Mesendoderm (in vitro differentiated cells): ENCODE data around the gene HAUS3.
"Not testable (repeated sequence)": the region's sequence is repeated elsewhere in the genome, so short reads cannot be mapped to it uniquely, and the experiment has no call there.

Experiments
- DNase-seq: peaks from one replicate; pipeline ENCODE4 v3.0.0; 2013
- H2AK5ac ChIP-seq: 2 replicates; pipeline ENCODE4 v1.6.1; 2013; ENCODE audit warnings: low read length, inconsistent platforms
- H2BK120ac ChIP-seq: 2 replicates; pipeline ENCODE4 v1.6.1; 2013; ENCODE audit warnings: low read depth, mild to moderate bottlenecking, low read length, moderate library complexity, mixed read lengths
- H2BK15ac ChIP-seq: replicated peaks from 2 replicates; pipeline ENCODE4 v1.6.1; 2013; ENCODE audit warnings: low read depth, mild to moderate bottlenecking, moderate library complexity
- H2BK5ac ChIP-seq: 2 replicates; pipeline ENCODE4 v1.6.1; 2013; ENCODE audit warnings: low read length, inconsistent platforms
- H3K18ac ChIP-seq: 2 replicates; pipeline ENCODE4 v1.6.1; 2013; ENCODE audit warnings: mild to moderate bottlenecking, low read length, mixed read lengths
- H3K23ac ChIP-seq: one replicate; pipeline ENCODE4 v1.6.1; 2013; ENCODE audit warnings: low read length
- H3K27ac ChIP-seq: 2 replicates; pipeline ENCODE4 v1.5.1; 2013; ENCODE audit warnings: low read depth, mild to moderate bottlenecking, inconsistent platforms, low read length, moderate library complexity
- H3K27me3 ChIP-seq: 2 replicates; pipeline ENCODE4 v1.6.1; 2013; ENCODE audit warnings: low read length, control low read depth, mild to moderate bottlenecking, inconsistent platforms; ENCODE audit not compliant: insufficient read depth, poor library complexity
- H3K36me3 ChIP-seq: 2 replicates; pipeline ENCODE4 v1.6.1; 2013; ENCODE audit warnings: low read length, inconsistent platforms; ENCODE audit not compliant: control insufficient read depth, insufficient read depth
- H3K4ac ChIP-seq: one replicate; pipeline ENCODE4 v1.6.1; 2013; ENCODE audit warnings: low read depth, mild to moderate bottlenecking, low read length, moderate library complexity
- H3K4me1 ChIP-seq: 2 replicates; pipeline ENCODE4 v1.6.1; 2013; ENCODE audit warnings: low read depth, low read length, inconsistent platforms; ENCODE audit not compliant: control insufficient read depth
- H3K4me2 ChIP-seq: 2 replicates; pipeline ENCODE4 v1.6.1; 2013; ENCODE audit warnings: low read length
- H3K4me3 ChIP-seq: 2 replicates; pipeline ENCODE4 v1.5.1; 2013; ENCODE audit warnings: mild to moderate bottlenecking, low read length
- H3K56ac ChIP-seq: one replicate; pipeline ENCODE4 v1.6.1; 2013; ENCODE audit warnings: low read length
- H3K79me1 ChIP-seq: 2 replicates; pipeline ENCODE4 v1.6.1; 2013; ENCODE audit warnings: low read length, inconsistent platforms
- H3K79me2 ChIP-seq: 2 replicates; pipeline ENCODE4 v1.6.1; 2013; ENCODE audit warnings: mild to moderate bottlenecking, low read length; ENCODE audit not compliant: control insufficient read depth, insufficient read depth
- H3K9ac ChIP-seq: 2 replicates; pipeline ENCODE4 v1.6.1; 2013; ENCODE audit warnings: low read length, inconsistent platforms
- H4K5ac ChIP-seq: one replicate; pipeline ENCODE4 v1.6.1; 2013; ENCODE audit warnings: low read length
- H4K8ac ChIP-seq: one replicate; pipeline ENCODE4 v1.6.1; 2013; ENCODE audit warnings: low read depth, mild to moderate bottlenecking, control low read depth, low read length, moderate library complexity
- WGBS: extraction: QIAGEN DNeasy Blood & Tissue Kit; methylation state at CpG from one replicate; pipeline ENCODE4 v1.1.7; 2013; ENCODE audit warnings: low lambda C conversion rate, missing lambda C conversion rate; ENCODE audit not compliant: insufficient coverage; ENCODE audit errors: extremely low coverage; 5-methylcytosine and 5-hydroxymethylcytosine counted together

HAUS3 gene

DNA sequence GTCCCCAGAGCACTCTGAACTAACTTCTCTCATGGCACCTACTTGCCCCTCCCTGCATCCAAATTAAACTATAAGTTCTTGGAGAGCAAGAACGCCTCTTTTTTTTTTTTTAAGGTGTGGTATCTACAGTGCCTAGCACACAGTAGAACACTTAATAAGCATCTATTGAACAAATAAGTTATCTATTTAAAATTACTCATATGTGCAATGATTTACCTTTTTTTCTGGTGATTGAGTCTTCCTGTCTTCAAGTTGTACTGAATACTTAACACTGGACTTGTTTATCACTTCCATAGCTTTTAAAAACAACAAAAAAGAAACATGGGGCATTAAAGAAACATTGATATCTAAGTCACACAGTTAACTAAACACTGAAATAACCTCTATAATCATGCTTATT lies 29.1 kb downstream of the HAUS3 start:
- Histone ChIP-seq H3K27ac (no peak overlapping the region), H3K9ac (no peak overlapping the region), H4K5ac (no peak overlapping the region), H3K56ac (no peak overlapping the region), H2AK5ac (no peak overlapping the region), H3K27me3 (no peaks in the 10 kb centered on the region), H2BK15ac (no peak overlapping the region), H3K4me1 (no peaks in the 10 kb centered on the region), H3K79me2 (no peaks in the 10 kb centered on the region), H2BK120ac (no peak overlapping the region), H4K8ac (no peak overlapping the region), H3K36me3 (no peaks in the 10 kb centered on the region), H3K4me2 (no peak overlapping the region), H3K18ac (no peak overlapping the region), H2BK5ac (no peak overlapping the region), H3K4ac (no peak overlapping the region), H3K79me1 (no peaks in the 10 kb centered on the region), H3K4me3 (no peak overlapping the region), H3K23ac (no peak overlapping the region)
- no peak for DNase-seq
- no CpG with 5 or more reads among the region's 1 CpG for WGBS

DNA sequence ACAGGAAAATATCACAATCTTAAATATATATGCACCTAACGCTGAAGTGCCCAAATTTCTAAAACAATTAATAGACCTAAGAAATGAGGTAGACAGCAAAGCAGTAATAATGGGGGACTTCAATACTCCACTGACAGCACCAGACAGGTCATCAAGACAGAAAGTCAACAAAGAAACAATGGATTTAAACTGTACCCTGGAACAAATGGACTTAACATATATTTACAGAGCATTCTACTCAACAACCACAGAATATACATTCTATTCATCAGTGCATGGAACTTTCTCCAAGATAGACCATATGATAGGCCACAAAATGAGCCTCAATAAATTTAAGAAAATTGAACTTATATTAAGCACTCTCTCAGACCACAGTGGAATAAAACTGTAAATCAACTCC lies 39.1 kb downstream of the HAUS3 start:
- H3K4me3 ChIP-seq, H3K27ac ChIP-seq, H3K18ac ChIP-seq, H3K79me2 ChIP-seq, H3K9ac ChIP-seq, H2BK15ac ChIP-seq, H3K27me3 ChIP-seq, H2AK5ac ChIP-seq, H4K8ac ChIP-seq, H3K79me1 ChIP-seq, H4K5ac ChIP-seq, H3K4me2 ChIP-seq, H3K4ac ChIP-seq, H3K4me1 ChIP-seq, H2BK120ac ChIP-seq, H2BK5ac ChIP-seq, DNase-seq, H3K36me3 ChIP-seq, H3K23ac ChIP-seq, H3K56ac ChIP-seq: not testable (repeated sequence)
- WGBS: no CpG with 5 or more reads among the region's 1 CpG

DNA sequence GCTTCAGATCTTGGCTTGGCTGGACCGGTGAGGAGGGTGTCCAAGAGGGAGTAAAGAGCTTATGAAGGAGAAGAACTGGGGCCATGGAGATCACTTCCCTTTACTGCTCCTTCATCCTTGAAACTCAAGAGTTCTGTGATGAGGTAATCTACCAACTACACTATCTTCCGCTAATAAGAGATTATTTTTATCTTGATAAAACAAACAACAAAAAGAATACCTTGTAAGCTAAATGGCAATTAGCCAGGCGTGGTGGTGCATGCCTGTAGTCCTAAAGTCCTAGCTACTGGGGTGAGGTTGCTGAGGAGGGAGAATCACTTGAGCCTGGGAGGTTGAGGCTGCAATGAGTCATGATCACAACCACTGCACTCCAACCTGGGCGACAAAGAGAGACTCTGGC lies 47.4 kb downstream of the HAUS3 start:
- DNase-seq: peak; percentile 30
- no peak overlapping the region for H2BK5ac ChIP-seq
- H2AK5ac ChIP-seq: no peak overlapping the region
- no peak overlapping the region for H3K23ac ChIP-seq
- no peak overlapping the region for H3K56ac ChIP-seq
- H3K36me3 ChIP-seq: no peaks in the 10 kb centered on the region
- WGBS: no CpG with 5 or more reads among the region's 4 CpGs
- no peak overlapping the region for H3K18ac ChIP-seq
- H4K5ac ChIP-seq: no peak overlapping the region
- H3K4me2 ChIP-seq: no peak overlapping the region
- no peaks in the 10 kb centered on the region for H3K79me2 ChIP-seq
- no peaks in the 10 kb centered on the region for H3K27me3 ChIP-seq
- no peak overlapping the region for H4K8ac ChIP-seq
- no peaks in the 10 kb centered on the region for H3K79me1 ChIP-seq
- no peak overlapping the region for H3K9ac ChIP-seq
- H3K4me1 ChIP-seq: no peaks in the 10 kb centered on the region
- no peak overlapping the region for H3K4ac ChIP-seq
- H2BK120ac ChIP-seq: no peak overlapping the region
- H3K27ac ChIP-seq: no peak overlapping the region
- no peak overlapping the region for H3K4me3 ChIP-seq
- H2BK15ac ChIP-seq: no peak overlapping the region

DNA sequence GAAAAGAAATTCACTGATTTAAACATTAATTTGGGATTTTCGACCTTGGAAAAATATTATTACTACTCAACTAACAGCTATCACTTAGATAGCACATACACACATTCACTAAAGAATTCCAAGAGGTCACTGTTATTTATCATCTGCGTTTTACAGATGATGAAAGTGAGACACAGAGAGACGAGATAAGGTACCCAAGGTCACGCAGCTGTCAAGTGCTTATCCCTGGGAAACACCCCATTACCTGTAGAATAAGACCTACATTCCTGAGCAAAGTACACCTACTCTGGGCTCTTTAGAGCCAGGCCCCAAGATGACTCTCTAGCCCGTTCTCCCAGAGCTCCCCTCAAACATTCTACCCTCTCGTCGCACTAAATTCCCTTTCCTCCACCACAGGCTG lies 48.6 kb downstream of the HAUS3 start:
- no peak overlapping the region for H2BK15ac ChIP-seq
- DNase-seq: no peak
- WGBS: no CpG with 5 or more reads among the region's 7 CpGs
- no peak overlapping the region for H3K23ac ChIP-seq
- H3K4me1 ChIP-seq: no peaks in the 10 kb centered on the region
- H3K79me1 ChIP-seq: no peaks in the 10 kb centered on the region
- no peak overlapping the region for H2AK5ac ChIP-seq
- no peak overlapping the region for H3K27ac ChIP-seq
- no peak overlapping the region for H3K4ac ChIP-seq
- H3K4me2 ChIP-seq: no peak overlapping the region
- no peak overlapping the region for H3K9ac ChIP-seq
- H2BK5ac ChIP-seq: no peak overlapping the region
- no peak overlapping the region for H3K56ac ChIP-seq
- H3K4me3 ChIP-seq: no peak overlapping the region
- no peak overlapping the region for H4K8ac ChIP-seq
- no peaks in the 10 kb centered on the region for H3K79me2 ChIP-seq
- H2BK120ac ChIP-seq: no peak overlapping the region
- no peak overlapping the region for H4K5ac ChIP-seq
- no peak overlapping the region for H3K18ac ChIP-seq
- H3K27me3 ChIP-seq: no peaks in the 10 kb centered on the region
- H3K36me3 ChIP-seq: no peaks in the 10 kb centered on the region

DNA sequence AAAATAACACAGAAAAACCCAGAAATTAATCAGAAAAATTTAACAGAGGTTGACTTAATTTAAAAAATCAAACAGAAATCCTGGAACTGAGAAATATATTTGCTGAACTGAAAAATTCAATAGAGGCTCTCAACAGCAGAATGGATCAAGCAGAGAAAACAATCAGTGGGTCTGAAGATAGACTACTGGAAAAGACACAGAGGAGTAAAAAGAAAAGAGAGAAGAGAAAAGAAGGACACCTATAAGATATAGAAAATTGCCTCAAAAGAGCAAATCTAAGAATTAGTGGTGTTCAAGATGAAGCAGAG lies 55.1 kb downstream of the HAUS3 start:
- Histone ChIP-seq H3K79me1 (no peaks in the 10 kb centered on the region), H3K18ac (no peak overlapping the region), H3K4me3 (no peak overlapping the region), H3K4me1 (no peaks in the 10 kb centered on the region), H4K5ac (no peak overlapping the region), H2BK120ac (no peak overlapping the region), H2BK5ac (no peak overlapping the region), H3K27ac (no peak overlapping the region), H3K23ac (no peak overlapping the region), H2BK15ac (no peak overlapping the region), H3K36me3 (no peaks in the 10 kb centered on the region), H3K56ac (no peak overlapping the region), H3K27me3 (no peaks in the 10 kb centered on the region), H3K79me2 (no peaks in the 10 kb centered on the region), H3K4me2 (no peak overlapping the region), H2AK5ac (no peak overlapping the region), H3K4ac (no peak overlapping the region), H4K8ac (no peak overlapping the region), H3K9ac (no peak overlapping the region)
- no peak for DNase-seq

DNA sequence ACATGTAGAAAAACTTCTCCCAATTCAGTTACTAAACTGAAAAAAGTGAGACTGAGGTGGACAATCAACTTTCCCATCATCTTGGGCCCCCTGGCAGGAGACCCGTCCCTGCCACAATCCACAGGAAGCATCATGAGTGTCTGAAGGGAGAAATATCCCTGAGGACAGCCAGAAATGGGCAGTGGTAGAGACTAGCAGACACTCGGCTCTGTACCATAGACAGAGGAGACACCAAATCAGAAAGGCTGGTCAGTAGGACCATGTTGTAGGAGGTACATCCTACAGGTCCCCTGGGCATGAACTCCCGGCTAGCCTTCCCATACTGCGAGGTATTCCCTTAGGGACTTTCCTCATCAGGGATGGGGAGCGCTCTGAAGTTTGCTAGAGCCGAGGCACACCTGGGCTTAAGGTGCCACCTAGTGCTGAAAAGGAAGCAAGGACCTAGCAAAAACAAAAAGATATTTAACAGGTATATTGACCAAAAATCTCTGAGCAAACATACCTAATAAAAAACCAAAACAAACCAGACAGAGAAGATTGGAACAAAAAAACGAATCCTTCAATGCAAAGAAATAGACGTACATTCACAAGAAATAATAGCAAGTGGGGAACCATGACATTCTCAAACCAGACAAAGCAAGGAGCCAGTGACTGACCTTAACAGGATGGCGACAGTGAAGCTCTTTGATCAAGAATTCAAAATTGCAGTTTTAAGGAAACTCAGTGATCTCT lies 55.6 kb downstream of the HAUS3 start:
- Histone ChIP-seq H4K8ac (no peak overlapping the region), H4K5ac (no peak overlapping the region), H3K27ac (no peak overlapping the region), H3K4me2 (no peak overlapping the region), H3K27me3 (no peaks in the 10 kb centered on the region), H3K56ac (no peak overlapping the region), H3K36me3 (no peaks in the 10 kb centered on the region), H3K18ac (no peak overlapping the region), H3K23ac (no peak overlapping the region), H2AK5ac (no peak overlapping the region), H2BK5ac (no peak overlapping the region), H3K9ac (no peak overlapping the region), H3K79me2 (no peaks in the 10 kb centered on the region), H2BK120ac (no peak overlapping the region), H3K4me3 (no peak overlapping the region), H3K4ac (no peak overlapping the region), H3K4me1 (no peaks in the 10 kb centered on the region), H3K79me1 (no peaks in the 10 kb centered on the region), H2BK15ac (no peak overlapping the region)
- DNase-seq: peak; percentile 83
- no CpG with 5 or more reads among the region's 9 CpGs for WGBS
